Measurements from ENCODE around the gene CHST9. TPM values are rescaled to one million over a fixed set of nuclear protein-coding genes. Genes with fewer than 3 reads are reported as not detected.
"Not testable (repeated sequence)": the region's sequence is repeated elsewhere in the genome, so short reads cannot be mapped to it uniquely, and the experiment has no call there.

CHST9 gene
- total RNA-seq, 1 donor from 2014 or later, result not detected

- no peak for DNase-seq (ENCODE audit: low read depth in 2 of 2)
Observed at GRCh38 chr18:27094621-27095020, 90.5 kb downstream of the CHST9 start.

- not testable (repeated sequence) for DNase-seq (ENCODE audit: low read depth in 2 of 2)
Observed at GRCh38 chr18:27093290-27093689, 91.8 kb downstream of the CHST9 start.

GRCh38 chr18:27081701-27082100, 103.4 kb downstream of the CHST9 start:
- DNase-seq (ENCODE audit: low read depth in 2 of 2), result no peak

- no peak for DNase-seq (ENCODE audit: low read depth in 2 of 2)
Observed at GRCh38 chr18:27075828-27076227, 109.3 kb downstream of the CHST9 start.

- DNase-seq (ENCODE audit: low read depth in 2 of 2), result no peak
Observed at GRCh38 chr18:27073404-27073830, 111.7 kb downstream of the CHST9 start.

- no peak for DNase-seq (ENCODE audit: low read depth in 2 of 2)
Observed at GRCh38 chr18:27064673-27065072, 120.4 kb downstream of the CHST9 start.

GRCh38 chr18:27062802-27063201, 122.3 kb downstream of the CHST9 start:
- DNase-seq (ENCODE audit: low read depth in 2 of 2), result no peak

GRCh38 chr18:27061488-27062095, 123.5 kb downstream of the CHST9 start:
- no peak for DNase-seq (ENCODE audit: low read depth in 2 of 2)

GRCh38 chr18:27057519-27058234, 127.4 kb downstream of the CHST9 start:
- no peak for DNase-seq (ENCODE audit: low read depth in 2 of 2)

GRCh38 chr18:27054926-27055325, 130.2 kb downstream of the CHST9 start:
- no peak for DNase-seq (ENCODE audit: low read depth in 2 of 2)

- DNase-seq (ENCODE audit: low read depth in 2 of 2), result no peak
Observed at GRCh38 chr18:27049969-27050368, 135.1 kb downstream of the CHST9 start.

- no peak for DNase-seq (ENCODE audit: low read depth in 2 of 2)
Observed at GRCh38 chr18:27045342-27045741, 139.8 kb downstream of the CHST9 start.

- no peak for DNase-seq (ENCODE audit: low read depth in 2 of 2)
Observed at GRCh38 chr18:27042177-27042576, 142.9 kb downstream of the CHST9 start.

- no peak for DNase-seq (ENCODE audit: low read depth in 2 of 2)
Observed at GRCh38 chr18:27040796-27041195, 144.3 kb downstream of the CHST9 start.

- no peak for DNase-seq (ENCODE audit: low read depth in 2 of 2)
Observed at GRCh38 chr18:27033722-27034121, 151.4 kb downstream of the CHST9 start.

GRCh38 chr18:27030421-27030820, 154.7 kb downstream of the CHST9 start:
- no peak for DNase-seq (ENCODE audit: low read depth in 2 of 2)

GRCh38 chr18:27022477-27022876, 162.6 kb downstream of the CHST9 start:
- DNase-seq (ENCODE audit: low read depth in 2 of 2), result no peak

- peak in 1 of 2 donors; percentile 2 for DNase-seq (ENCODE audit: low read depth in 2 of 2)
Observed at GRCh38 chr18:27017901-27018500, 167.1 kb downstream of the CHST9 start.

GRCh38 chr18:27014841-27015240, 170.3 kb downstream of the CHST9 start:
- no peak for DNase-seq (ENCODE audit: low read depth in 2 of 2)

GRCh38 chr18:27010784-27011183, 174.3 kb downstream of the CHST9 start:
- no peak for DNase-seq (ENCODE audit: low read depth in 2 of 2)

- no peak for DNase-seq (ENCODE audit: low read depth in 2 of 2)
Observed at GRCh38 chr18:27009293-27009692, 175.8 kb downstream of the CHST9 start.

- no peak for DNase-seq (ENCODE audit: low read depth in 2 of 2)
Observed at GRCh38 chr18:27008575-27008974, 176.5 kb downstream of the CHST9 start.

- DNase-seq (ENCODE audit: low read depth in 2 of 2), result no peak
Observed at GRCh38 chr18:27007880-27008279, 177.2 kb downstream of the CHST9 start.
